GM12878 (cell line): ENCODE data around the gene FETUB.

Source experiments
- POLR2A ChIP-seq: IDR thresholded peaks from 2 replicates; pipeline ENCODE4 v1.6.1; 2011; ENCODE audit warnings: low read depth, mild to moderate bottlenecking, low read length
- SMC3 ChIP-seq: IDR thresholded peaks from 2 replicates; pipeline ENCODE4 v1.6.1; 2011; ENCODE audit warnings: low read length, improper control_type of control experiment, borderline replicate concordance
- TARDBP ChIP-seq: IDR thresholded peaks from 2 replicates; pipeline ENCODE4 v1.6.1; 2016; ENCODE audit warnings: borderline replicate concordance

DNA sequence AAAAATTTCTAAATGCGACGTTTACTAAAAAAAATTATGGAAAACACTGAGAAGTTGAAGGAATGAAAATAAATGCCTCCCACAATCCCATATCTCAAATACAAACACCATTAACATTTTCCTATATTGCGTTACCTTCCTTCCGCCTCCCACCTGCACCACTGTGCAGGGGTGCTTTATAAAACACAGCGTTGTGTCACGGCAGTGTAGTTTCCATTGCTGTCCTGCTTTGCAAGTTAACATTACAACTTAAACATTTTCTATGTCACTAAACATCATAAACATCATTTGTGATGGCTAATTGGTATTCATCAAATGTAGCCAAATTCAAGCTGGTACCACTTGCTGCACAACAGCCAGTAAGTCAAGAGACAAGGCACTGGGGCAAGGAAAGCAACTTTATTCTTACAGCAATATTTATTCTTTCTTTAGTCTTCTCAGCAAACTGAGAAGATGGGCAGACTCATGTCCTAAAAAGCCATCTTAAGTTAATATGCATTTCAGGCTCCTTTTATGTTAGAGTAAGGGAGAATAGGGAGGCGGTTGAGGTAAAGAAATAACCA lies 12.3 kb upstream of the FETUB start:
- TF ChIP-seq SMC3 (no peak), TARDBP (no peak), POLR2A (no peak)
